Large intestine (tissue), 3 donors: Measurements from ENCODE around the gene PRKAG2. TPM values are rescaled to one million over a fixed set of nuclear protein-coding genes. Genes with fewer than 3 reads are reported as not detected.

ENCODE experiments used
- DNase-seq, 2 donors: peaks; one replicate each; pipeline versions ENCODE4 v3.0.0 to v3.0.0-alpha.2; 2013
- H3K27ac ChIP-seq: one replicate; pipeline ENCODE4 v1.5.1; 2013; ENCODE audit warnings: low read length
- H3K27me3 ChIP-seq: 2 replicates; pipeline ENCODE4 v1.6.1; 2013; ENCODE audit warnings: low read length; ENCODE audit not compliant: control insufficient read depth, insufficient read depth
- H3K36me3 ChIP-seq: 2 replicates; pipeline ENCODE4 v1.6.1; 2013; ENCODE audit warnings: low read length; ENCODE audit not compliant: control insufficient read depth, insufficient read depth
- H3K4me1 ChIP-seq: one replicate; pipeline ENCODE4 v1.6.1; 2013; ENCODE audit warnings: low read length; ENCODE audit not compliant: control insufficient read depth, insufficient read depth
- H3K4me3 ChIP-seq: one replicate; pipeline ENCODE4 v1.5.1; 2013; ENCODE audit warnings: low read length
- H3K9me3 ChIP-seq: one replicate; pipeline ENCODE4 v1.6.1; 2013; ENCODE audit warnings: mild to moderate bottlenecking, low read depth, low read length, moderate library complexity; ENCODE audit not compliant: control insufficient read depth
- WGBS: methylation state at CpG from one replicate; pipeline ENCODE4 v1.1.5; 2013; ENCODE audit warnings: low lambda C conversion rate; ENCODE audit not compliant: insufficient coverage; 5-methylcytosine and 5-hydroxymethylcytosine counted together
- polyA plus RNA-seq: library from polyadenylated mRNA; unstranded; fragments of 120-200 nt; gene quantifications from one replicate; pipeline ENCODE4 v1.2.1, GENCODE V29; 2013

PRKAG2 gene
- polyA plus RNA-seq, 1 donor, result 50.9 TPM

GRCh38 chr7:151744656-151745638, 132.0 kb downstream of the PRKAG2 start:
- Histone ChIP-seq H3K4me1 (peaks cover 27% of the 10 kb centered on the region), H3K4me3 (no peak overlapping the region), H3K9me3 (peaks cover 7% of the 10 kb centered on the region), H3K36me3 (peaks cover 2% of the 10 kb centered on the region), H3K27ac (peak overlapping the region; percentile 88), H3K27me3 (no peaks in the 10 kb centered on the region)
- DNase-seq, result peak; percentile 98 to 99
- WGBS, result no CpG with 5 or more reads among the region's 33 CpGs

- Histone ChIP-seq H3K27me3 (no peaks in the 10 kb centered on the region), H3K4me1 (peaks cover 27% of the 10 kb centered on the region), H3K27ac (peak overlapping the region; percentile 88), H3K4me3 (no peak overlapping the region), H3K36me3 (peaks cover 3% of the 10 kb centered on the region), H3K9me3 (peaks cover 7% of the 10 kb centered on the region)
- no peak for DNase-seq
- no CpG with 5 or more reads among the region's 18 CpGs for WGBS
These were observed 132.8 kb downstream of the PRKAG2 start for GRCh38 chr7:151744051-151744580.

GRCh38 chr7:151743481-151743983, 133.4 kb downstream of the PRKAG2 start:
- Histone ChIP-seq H3K4me1 (peaks cover 27% of the 10 kb centered on the region), H3K27ac (peak overlapping the region; percentile 88), H3K27me3 (no peaks in the 10 kb centered on the region), H3K9me3 (peaks cover 5% of the 10 kb centered on the region), H3K36me3 (peaks cover 3% of the 10 kb centered on the region), H3K4me3 (no peak overlapping the region)
- DNase-seq, result no peak
- whole genome bisulfite sequencing, result no CpG with 5 or more reads among the region's 10 CpGs

- no peaks in the 10 kb centered on the region for H3K27me3 ChIP-seq
- whole genome bisulfite sequencing, result no CpG with 5 or more reads among the region's 18 CpGs
- no peak overlapping the region for H3K27ac ChIP-seq
- peaks cover 5% of the 10 kb centered on the region for H3K9me3 ChIP-seq
- DNase-seq, result no peak
- H3K36me3 ChIP-seq, result peaks cover 3% of the 10 kb centered on the region
- H3K4me1 ChIP-seq, result peaks cover 27% of the 10 kb centered on the region
- no peak overlapping the region for H3K4me3 ChIP-seq
These were observed 134.0 kb downstream of the PRKAG2 start for GRCh38 chr7:151742713-151743480.

- 100% methylated on average over 2 of the region's 7 CpGs for WGBS
- H3K4me3 ChIP-seq, result no peak overlapping the region
- DNase-seq, result no peak
- no peak overlapping the region for H3K27ac ChIP-seq
- no peaks in the 10 kb centered on the region for H3K27me3 ChIP-seq
- H3K4me1 ChIP-seq, result peaks cover 33% of the 10 kb centered on the region
- peaks cover 3% of the 10 kb centered on the region for H3K36me3 ChIP-seq
- H3K9me3 ChIP-seq, result peaks cover 5% of the 10 kb centered on the region
These were observed 135.3 kb downstream of the PRKAG2 start for GRCh38 chr7:151741585-151741984.

GRCh38 chr7:151740081-151740851, 136.6 kb downstream of the PRKAG2 start:
- no peak overlapping the region for H3K27ac ChIP-seq
- H3K36me3 ChIP-seq, result peaks cover 3% of the 10 kb centered on the region
- H3K9me3 ChIP-seq, result peaks cover 5% of the 10 kb centered on the region
- no peaks in the 10 kb centered on the region for H3K27me3 ChIP-seq
- no CpG with 5 or more reads among the region's 16 CpGs for WGBS
- no peak for DNase-seq
- no peak overlapping the region for H3K4me3 ChIP-seq
- H3K4me1 ChIP-seq, result peaks cover 32% of the 10 kb centered on the region

GRCh38 chr7:151738925-151739324, 138.0 kb downstream of the PRKAG2 start:
- H3K27ac ChIP-seq, result no peak overlapping the region
- no CpG with 5 or more reads among the region's 10 CpGs for WGBS
- no peak overlapping the region for H3K4me3 ChIP-seq
- no peak for DNase-seq
- no peaks in the 10 kb centered on the region for H3K27me3 ChIP-seq
- peaks cover 21% of the 10 kb centered on the region for H3K4me1 ChIP-seq
- peaks cover 3% of the 10 kb centered on the region for H3K36me3 ChIP-seq
- H3K9me3 ChIP-seq, result no peaks in the 10 kb centered on the region

GRCh38 chr7:151736403-151736909, 140.5 kb downstream of the PRKAG2 start:
- H3K4me3 ChIP-seq, result peak overlapping the region; percentile 20
- DNase-seq, result peak; percentile 77 to 83
- no peaks in the 10 kb centered on the region for H3K9me3 ChIP-seq
- peak overlapping the region; percentile 70 for H3K27ac ChIP-seq
- H3K27me3 ChIP-seq, result no peaks in the 10 kb centered on the region
- H3K36me3 ChIP-seq, result peaks cover 3% of the 10 kb centered on the region
- peaks cover 21% of the 10 kb centered on the region for H3K4me1 ChIP-seq
- WGBS, result no CpG with 5 or more reads among the region's 10 CpGs

- H3K4me1 ChIP-seq, result peaks cover 21% of the 10 kb centered on the region
- peaks cover 3% of the 10 kb centered on the region for H3K36me3 ChIP-seq
- DNase-seq, result no peak
- no peaks in the 10 kb centered on the region for H3K27me3 ChIP-seq
- peak overlapping the region; percentile 70 for H3K27ac ChIP-seq
- no CpG with 5 or more reads among the region's 25 CpGs for WGBS
- H3K9me3 ChIP-seq, result no peaks in the 10 kb centered on the region
- peak overlapping the region; percentile 20 for H3K4me3 ChIP-seq
These were observed 141.0 kb downstream of the PRKAG2 start for GRCh38 chr7:151735851-151736402.
